ENCODE measurements around the gene PXDN. TPM values are rescaled to one million over a fixed set of nuclear protein-coding genes. Genes with fewer than 3 reads are reported as not detected.

The PXDN gene
- total and polyA plus RNA-seq, 2 experiments from 2014 or later = 85.7 to 129 TPM

DNA sequence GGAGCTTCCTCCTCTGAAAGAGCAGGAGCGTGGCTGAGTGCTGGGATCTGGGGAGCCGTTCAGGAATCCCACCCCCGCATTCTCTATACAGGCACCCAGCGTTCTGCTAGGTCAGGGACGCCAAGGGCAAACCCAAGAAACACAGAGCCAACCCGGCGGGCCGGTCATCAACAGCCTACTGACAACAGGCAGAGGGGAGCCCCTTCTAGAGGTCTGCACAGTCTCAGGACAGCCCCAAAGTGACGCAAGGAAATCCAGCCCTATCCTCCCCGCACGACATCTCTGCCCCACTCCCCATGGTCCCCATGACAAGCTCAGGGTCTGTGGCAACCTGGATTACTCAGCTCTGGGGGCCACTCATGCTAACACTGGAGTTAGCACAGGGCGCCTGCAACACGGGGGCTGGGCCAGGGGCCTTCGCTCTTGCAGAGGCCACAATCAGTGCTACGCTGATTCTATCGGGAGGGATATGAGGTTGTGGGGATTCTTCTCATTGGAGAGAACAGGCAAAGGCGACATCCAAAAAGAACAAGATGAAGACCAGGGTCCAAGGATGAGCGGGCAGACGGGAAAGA, 81.6 kb downstream of the PXDN start:
- no peak for DNase-seq (ENCODE audit: low read depth in 1 of 2, low spot score in 1 of 2)
- H3K4me1 ChIP-seq (ENCODE audit: low read depth) = peaks cover 4% of the 10 kb centered on the region
- no peak overlapping the region for H3K4me3 ChIP-seq
- no peaks in the 10 kb centered on the region for H3K27me3 ChIP-seq
- H3K9me3 ChIP-seq (ENCODE audit: low read depth) = no peaks in the 10 kb centered on the region
- H3K36me3 ChIP-seq = peaks cover 39% of the 10 kb centered on the region
- TF ChIP-seq CTCF (IDR thresholded peaks at IDR 0.05; ENCODE audit: low read depth, low read length) = no peak
- no peak overlapping the region for H3K27ac ChIP-seq

DNA sequence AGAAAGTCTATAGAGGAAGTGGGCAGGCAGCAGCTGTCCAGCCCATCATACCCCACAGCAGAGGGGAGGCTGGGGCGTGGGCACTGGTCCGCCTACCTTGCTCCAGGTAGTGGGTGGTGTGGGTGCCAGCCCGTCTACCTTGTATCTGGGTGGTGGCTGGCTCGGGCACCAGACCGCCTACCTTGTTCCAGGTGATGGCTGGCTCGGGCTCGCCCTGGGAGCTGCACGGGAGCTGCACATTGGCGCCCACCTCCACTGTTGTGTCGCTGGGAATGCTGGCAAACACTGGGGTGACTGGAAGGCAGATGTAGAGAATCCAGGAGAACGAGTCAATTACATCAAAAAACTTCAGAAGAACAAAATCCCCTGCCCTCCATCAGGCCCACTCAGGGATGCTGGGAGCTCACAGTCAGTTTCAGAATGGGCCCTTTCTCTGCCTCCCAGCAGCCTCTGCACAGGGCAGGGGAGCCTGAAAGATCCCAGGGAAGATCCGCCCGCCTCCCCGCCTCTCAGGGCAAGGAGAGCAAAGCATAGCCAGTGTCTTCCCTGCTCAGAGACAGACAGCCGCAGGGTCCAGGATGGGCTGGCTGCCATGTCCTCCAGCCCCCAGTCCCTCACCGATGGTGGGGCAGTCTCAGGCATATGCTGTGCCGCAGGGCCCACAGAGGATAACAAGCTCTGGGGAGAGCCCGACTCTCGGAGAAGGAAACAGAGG, 82.3 kb downstream of the PXDN start:
- TF ChIP-seq CTCF (IDR thresholded peaks at IDR 0.05; ENCODE audit: low read depth, low read length) = no peak
- Histone ChIP-seq H3K36me3 (peaks cover 39% of the 10 kb centered on the region), H3K4me3 (no peak overlapping the region), H3K27me3 (no peaks in the 10 kb centered on the region), H3K9me3 (ENCODE audit: low read depth) (no peaks in the 10 kb centered on the region), H3K27ac (no peak overlapping the region), H3K4me1 (ENCODE audit: low read depth) (peaks cover 4% of the 10 kb centered on the region)
- no peak for DNase-seq (ENCODE audit: low read depth in 1 of 2, low spot score in 1 of 2)

DNA sequence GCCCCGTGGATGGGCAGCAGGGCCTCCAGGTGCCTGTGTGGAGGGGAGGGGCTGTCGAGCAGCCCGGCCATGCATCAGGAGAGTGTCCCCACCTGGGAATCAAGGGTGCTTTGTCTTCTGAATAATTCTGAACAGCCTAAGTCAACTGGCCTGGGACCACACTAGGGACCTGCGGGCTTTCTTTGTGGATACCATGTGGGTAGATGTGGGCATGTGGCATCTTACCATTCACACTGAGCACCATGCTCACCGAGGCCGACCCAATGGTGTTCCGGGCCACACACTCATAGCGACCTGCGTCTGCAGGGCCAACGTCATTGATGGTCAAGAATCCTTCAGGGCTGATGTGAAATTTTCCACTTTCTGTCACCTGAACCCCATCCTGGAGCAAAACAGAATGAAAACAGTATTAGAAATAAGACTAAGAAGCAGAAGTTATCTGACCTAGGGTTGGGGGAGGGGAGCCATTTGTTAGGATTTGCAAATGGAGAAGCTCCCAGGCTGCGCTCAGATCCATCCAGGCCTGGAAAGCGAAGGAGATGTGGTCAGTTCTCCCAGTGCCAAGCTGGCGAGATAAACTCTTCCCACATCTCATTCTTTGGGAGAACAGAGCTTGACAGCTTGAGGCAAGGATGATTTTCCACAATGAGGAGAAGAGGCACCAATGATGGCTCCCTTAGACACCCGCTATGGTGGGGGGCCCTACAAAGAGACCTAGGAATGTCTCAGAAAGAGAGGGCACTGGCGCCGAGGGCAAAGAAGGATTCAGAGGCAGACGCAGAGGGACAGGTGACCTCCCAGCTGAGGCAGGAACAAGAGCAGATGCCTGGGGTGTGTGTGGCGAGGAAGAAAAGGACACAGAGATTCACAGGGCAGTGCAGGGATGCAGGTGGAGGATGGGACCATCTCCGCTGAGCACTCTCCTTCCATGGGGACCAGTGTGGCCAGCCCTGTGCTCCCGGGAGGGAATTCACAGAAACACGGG, 83.4 kb downstream of the PXDN start:
- no peak overlapping the region for H3K4me3 ChIP-seq
- no peak overlapping the region for H3K27ac ChIP-seq
- H3K36me3 ChIP-seq = peaks cover 35% of the 10 kb centered on the region
- no peaks in the 10 kb centered on the region for H3K27me3 ChIP-seq
- TF ChIP-seq CTCF (IDR thresholded peaks at IDR 0.05; ENCODE audit: low read depth, low read length) = no peak
- peaks cover 4% of the 10 kb centered on the region for H3K4me1 ChIP-seq (ENCODE audit: low read depth)
- no peak for DNase-seq (ENCODE audit: low read depth in 1 of 2, low spot score in 1 of 2)
- H3K9me3 ChIP-seq (ENCODE audit: low read depth) = no peaks in the 10 kb centered on the region

DNA sequence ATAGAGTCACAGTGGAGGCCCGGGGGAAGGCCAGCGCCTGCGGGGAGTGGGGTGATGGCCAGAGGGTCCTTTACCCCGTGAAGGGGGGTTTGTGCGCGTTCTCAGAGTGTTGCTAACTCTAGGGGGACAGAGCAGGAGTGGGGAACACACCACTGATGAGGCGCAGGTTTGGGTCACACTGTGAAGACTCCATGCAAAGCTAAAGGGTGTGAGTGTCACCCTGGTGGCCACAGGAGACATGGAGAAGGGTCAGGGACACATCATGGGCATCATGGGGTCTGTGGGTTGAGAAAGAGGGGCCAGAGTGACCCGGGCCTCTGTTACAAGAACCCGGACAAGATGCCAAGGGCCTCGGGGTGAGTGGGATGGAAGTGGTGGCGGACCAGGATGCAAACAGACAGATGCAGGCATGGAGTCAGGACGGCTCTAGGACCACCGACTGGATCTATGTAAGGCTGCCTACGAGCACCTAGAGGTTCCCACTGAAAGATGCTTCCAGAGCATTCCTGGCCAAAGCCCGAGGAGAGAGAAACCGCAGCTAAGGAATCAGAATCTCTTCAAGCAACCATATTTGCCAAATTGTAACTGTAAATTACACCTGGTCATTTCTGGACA, 84.3 kb downstream of the PXDN start:
- no peak for TF ChIP-seq CTCF (IDR thresholded peaks at IDR 0.05; ENCODE audit: low read depth, low read length)
- DNase-seq (ENCODE audit: low read depth in 1 of 2, low spot score in 1 of 2) = no peak
- Histone ChIP-seq H3K9me3 (ENCODE audit: low read depth) (no peaks in the 10 kb centered on the region), H3K27me3 (no peaks in the 10 kb centered on the region), H3K27ac (no peak overlapping the region), H3K36me3 (peaks cover 28% of the 10 kb centered on the region), H3K4me1 (ENCODE audit: low read depth) (peaks cover 4% of the 10 kb centered on the region), H3K4me3 (no peak overlapping the region)

DNA sequence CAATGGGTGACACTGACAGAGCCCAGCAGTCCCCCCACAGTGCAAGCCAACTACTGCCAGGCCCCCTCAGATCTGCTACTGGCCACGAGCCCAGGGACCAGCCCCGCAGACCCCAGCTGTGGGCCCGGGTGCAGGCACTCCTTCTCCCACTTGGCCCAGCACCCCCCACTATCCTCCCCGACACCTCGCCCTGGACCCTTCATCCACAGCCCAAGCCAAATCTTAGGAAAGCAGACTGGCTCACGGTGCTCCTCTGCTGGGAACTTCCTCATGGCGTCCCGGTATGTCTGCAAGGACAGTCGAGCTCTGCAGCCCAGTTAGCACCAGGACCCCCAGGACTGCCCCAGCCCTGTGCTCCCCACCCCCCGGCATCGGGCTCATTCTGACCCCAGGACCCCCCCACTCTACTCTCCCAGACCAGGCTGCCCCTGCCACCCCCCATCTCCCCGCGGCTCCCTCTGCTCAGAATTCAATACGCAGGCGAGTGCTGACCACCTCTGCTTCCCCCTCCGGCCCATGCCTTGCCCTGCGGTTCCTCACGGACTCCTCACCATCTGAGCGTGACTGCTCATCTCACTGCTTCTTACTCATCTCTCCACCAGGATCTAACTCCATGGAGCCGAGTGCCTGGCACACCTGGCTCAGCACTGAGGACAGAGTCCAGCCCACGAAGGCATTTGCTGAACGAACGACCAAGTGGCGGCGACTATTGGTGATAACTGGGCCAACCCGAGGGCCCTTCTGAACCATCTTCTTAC, 85.7 kb downstream of the PXDN start:
- H3K4me1 ChIP-seq (ENCODE audit: low read depth) = no peaks in the 10 kb centered on the region
- H3K27ac ChIP-seq = no peak overlapping the region
- no peak overlapping the region for H3K4me3 ChIP-seq
- H3K27me3 ChIP-seq = no peaks in the 10 kb centered on the region
- peaks cover 14% of the 10 kb centered on the region for H3K36me3 ChIP-seq
- no peak for TF ChIP-seq CTCF (IDR thresholded peaks at IDR 0.05; ENCODE audit: low read depth, low read length)
- H3K9me3 ChIP-seq (ENCODE audit: low read depth) = no peaks in the 10 kb centered on the region
- DNase-seq (ENCODE audit: low read depth in 1 of 2, low spot score in 1 of 2) = no peak
